IMR-90 (cell line): ENCODE measurements around the gene ANKUB1. TPM values are rescaled to one million over a fixed set of nuclear protein-coding genes. Genes with fewer than 3 reads are reported as not detected.
A peak's percentile ranks its signal among the peaks of the same experiment; 100 is the strongest.

Source experiments
- ATAC-seq: fragments of 200-7000 bp; cut with Tn5 transposase; 2 replicates; pipeline ENCODE4 v1.9.1; 2020; ENCODE audit warnings: low read depth, mild to moderate bottlenecking, moderate library complexity
- BruUV-seq: library from RNA; stranded (reverse); fragments of 400-500 nt; replicated peaks from 2 replicates; lab custom pipeline; 2021; lab: Mats Ljungman, UMichigan
- CTCF ChIA-PET: fragments of 300-600 bp; formaldehyde crosslinking; extraction: SDS; loops from one replicate; lab custom pipeline; 2021; ENCODE audit warnings: antibody characterized with exemption; lab: Yijun Ruan, JAX
- POLR2A ChIA-PET: fragments of 300-600 bp; sonication (Branson Sonifier 250); formaldehyde crosslinking; loops from one replicate; lab custom pipeline; 2022; ENCODE audit warnings: antibody characterized with exemption; ENCODE audit not compliant: unreplicated experiment; lab: Charles Lee
- DNase-seq: peaks from one replicate; pipeline ENCODE4 v3.0.0; 2013
- H2AFZ ChIP-seq: replicated peaks from 2 replicates; pipeline ENCODE3; 2013; ENCODE audit warnings: low read length, mild to moderate bottlenecking; ENCODE audit not compliant: poor library complexity
- H2AK5ac ChIP-seq: 2 replicates; pipeline ENCODE4 v1.6.1; 2013; ENCODE audit warnings: low read depth, low read length, inconsistent platforms
- H2AK9ac ChIP-seq: replicated peaks from 2 replicates; pipeline ENCODE3; 2013; ENCODE audit warnings: mild to moderate bottlenecking, low read depth, low read length, moderate library complexity; ENCODE audit not compliant: poor library complexity
- H2BK120ac ChIP-seq: 2 replicates; pipeline ENCODE4 v1.6.1; 2013; ENCODE audit warnings: low read depth, low read length, inconsistent platforms
- H2BK15ac ChIP-seq: 3 replicates; pipeline ENCODE4 v1.6.1; 2013; ENCODE audit warnings: low read depth, low read length, inconsistent platforms
- H2BK20ac ChIP-seq: 2 replicates; pipeline ENCODE4 v1.6.1; 2013; ENCODE audit warnings: low read depth, mild to moderate bottlenecking, inconsistent platforms, low read length, moderate library complexity
- H2BK5ac ChIP-seq: 2 replicates; pipeline ENCODE4 v1.6.1; 2013; ENCODE audit warnings: mild to moderate bottlenecking, low read depth, low read length, inconsistent platforms; ENCODE audit not compliant: poor library complexity, severe bottlenecking
- H3K14ac ChIP-seq: replicated peaks from 2 replicates; pipeline ENCODE4 v1.6.1; 2013; ENCODE audit warnings: low read depth, low read length, inconsistent platforms
- H3K18ac ChIP-seq: 2 replicates; pipeline ENCODE4 v1.6.1; 2013; ENCODE audit warnings: low read depth, low read length, control low read depth
- H3K23ac ChIP-seq: 2 replicates; pipeline ENCODE4 v1.6.1; 2013; ENCODE audit warnings: low read depth, low read length, inconsistent platforms
- H3K27ac ChIP-seq: 2 replicates; pipeline ENCODE4 v1.5.1; 2013; ENCODE audit warnings: mild to moderate bottlenecking, control low read depth, low read length; ENCODE audit not compliant: insufficient read depth
- H3K27me3 ChIP-seq: 2 replicates; pipeline ENCODE4 v1.6.1; 2013; ENCODE audit warnings: low read length; ENCODE audit not compliant: control insufficient read depth, insufficient read depth
- H3K36me3 ChIP-seq: 2 replicates; pipeline ENCODE4 v1.6.1; 2013; ENCODE audit warnings: low read length, mixed read lengths; ENCODE audit not compliant: control insufficient read depth, insufficient read depth
- H3K4ac ChIP-seq: 2 replicates; pipeline ENCODE4 v1.6.1; 2013; ENCODE audit warnings: low read depth, low read length, inconsistent platforms
- H3K4me1 ChIP-seq: 2 replicates; pipeline ENCODE4 v1.6.1; 2013; ENCODE audit warnings: low read length, mixed read lengths; ENCODE audit not compliant: control insufficient read depth, insufficient read depth
- H3K4me2 ChIP-seq: 2 replicates; pipeline ENCODE4 v1.6.1; 2013; ENCODE audit warnings: low read depth, mild to moderate bottlenecking, control low read depth, low read length, moderate library complexity
- H3K4me3 ChIP-seq: 2 replicates; pipeline ENCODE4 v1.5.1; 2013; ENCODE audit warnings: low read depth, mild to moderate bottlenecking, control low read depth, low read length, moderate library complexity; ENCODE audit not compliant: insufficient read depth
- H3K56ac ChIP-seq: 2 replicates; pipeline ENCODE4 v1.6.1; 2013; ENCODE audit warnings: low read length, inconsistent platforms; ENCODE audit not compliant: insufficient read depth; ENCODE audit errors: extremely low read depth
- H3K79me1 ChIP-seq, 2 experiments: 2 replicates each; pipeline ENCODE4 v1.6.1; 2013; ENCODE audit warnings: low read length in 2 of 2, inconsistent platforms in 1 of 2, low read depth in 1 of 2
- H3K9ac ChIP-seq: 2 replicates; pipeline ENCODE4 v1.6.1; 2013; ENCODE audit warnings: low read depth, low read length, control low read depth
- H3K9me1 ChIP-seq: 2 replicates; pipeline ENCODE4 v1.6.1; 2013; ENCODE audit warnings: low read length, inconsistent platforms; ENCODE audit not compliant: insufficient read depth
- H3K9me3 ChIP-seq: 2 replicates; pipeline ENCODE4 v1.6.1; 2013; ENCODE audit warnings: low read length; ENCODE audit not compliant: control insufficient read depth, insufficient read depth
- H4K20me1 ChIP-seq: 2 replicates; pipeline ENCODE4 v1.6.1; 2013; ENCODE audit warnings: low read length, inconsistent platforms; ENCODE audit not compliant: insufficient read depth
- H4K5ac ChIP-seq: 2 replicates; pipeline ENCODE4 v1.6.1; 2013; ENCODE audit warnings: mild to moderate bottlenecking, low read depth, low read length, control low read depth
- H4K8ac ChIP-seq, 2 experiments: 2 replicates each; pipeline ENCODE4 v1.6.1; 2013; ENCODE audit warnings: low read depth in 2 of 2, low read length in 2 of 2, control low read depth in 1 of 2, inconsistent platforms in 1 of 2
- H4K91ac ChIP-seq: 2 replicates; pipeline ENCODE4 v1.6.1; 2013; ENCODE audit warnings: low read depth, low read length, inconsistent platforms; ENCODE audit not compliant: insufficient read depth
- BHLHE40 ChIP-seq: fragments of 150-350 bp; IDR thresholded peaks from 2 replicates; pipeline ENCODE4 v1.6.1; 2016; ENCODE audit warnings: mild to moderate bottlenecking, low read depth, low read length
- CEBPB ChIP-seq: IDR thresholded peaks from 2 replicates; pipeline ENCODE4 v1.6.1; 2012; ENCODE audit warnings: low read depth, low read length, improper control_type of control experiment
- CHD1 ChIP-seq: IDR thresholded peaks from 2 replicates; pipeline ENCODE4 v1.6.1; 2012; ENCODE audit warnings: low read depth, low read length, improper control_type of control experiment
- CTCF ChIP-seq: conservative IDR thresholded peaks from 2 replicates; pipeline ENCODE4 v1.5.1; 2012; ENCODE audit warnings: mild to moderate bottlenecking, low read depth, low read length, improper control_type of control experiment
- FOS ChIP-seq: fragments of 150-350 bp; IDR thresholded peaks from 2 replicates; pipeline ENCODE4 v1.6.1; 2016; ENCODE audit warnings: low read depth, low read length
- MAFK ChIP-seq: IDR thresholded peaks from 2 replicates; pipeline ENCODE4 v1.6.1; 2012; ENCODE audit warnings: low read depth, low read length, improper control_type of control experiment
- MAZ ChIP-seq: IDR thresholded peaks from 2 replicates; pipeline ENCODE4 v1.6.1; 2012; ENCODE audit warnings: low read depth, mild to moderate bottlenecking, low read length, improper control_type of control experiment, moderate library complexity, borderline replicate concordance
- MXI1 ChIP-seq: IDR thresholded peaks from 2 replicates; pipeline ENCODE4 v1.6.1; 2012; ENCODE audit warnings: low read depth, mild to moderate bottlenecking, low read length, moderate library complexity, borderline replicate concordance
- NFE2L2 ChIP-seq: fragments of 150-350 bp; IDR thresholded peaks from 2 replicates; pipeline ENCODE4 v1.6.1; 2016; ENCODE audit warnings: low read depth, mild to moderate bottlenecking, low read length
- POLR2A ChIP-seq: IDR thresholded peaks from 2 replicates; pipeline ENCODE4 v1.6.1; 2012; ENCODE audit warnings: mild to moderate bottlenecking, low read depth, low read length
- RAD21 ChIP-seq: IDR thresholded peaks from 2 replicates; pipeline ENCODE4 v1.6.1; 2012; ENCODE audit warnings: low read length, improper control_type of control experiment
- RCOR1 ChIP-seq: IDR thresholded peaks from 2 replicates; pipeline ENCODE4 v1.6.1; 2012; ENCODE audit warnings: mild to moderate bottlenecking, low read length, improper control_type of control experiment; ENCODE audit not compliant: insufficient replicate concordance
- RFX5 ChIP-seq: IDR thresholded peaks from 2 replicates; pipeline ENCODE4 v1.8.0; 2012; ENCODE audit warnings: low read depth, mild to moderate bottlenecking, low read length, moderate library complexity
- SMC3 ChIP-seq: fragments of 150-350 bp; IDR thresholded peaks from 2 replicates; pipeline ENCODE4 v1.6.1; 2016; ENCODE audit warnings: low read depth, mild to moderate bottlenecking, antibody characterized with exemption, low read length, moderate library complexity
- USF2 ChIP-seq: fragments of 150-350 bp; IDR thresholded peaks from 2 replicates; pipeline ENCODE4 v1.6.1; 2017; ENCODE audit warnings: mild to moderate bottlenecking, antibody characterized with exemption, low read length, low read depth
- WGBS, 2 experiments: methylation state at CpG; one replicate each; pipeline versions ENCODE4 v1.1.5 to v1.1.7; 2013; ENCODE audit warnings: missing lambda C conversion rate in 2 of 2; ENCODE audit not compliant: insufficient read length in 1 of 2; ENCODE audit errors: extremely low coverage in 2 of 2; 5-methylcytosine and 5-hydroxymethylcytosine counted together
- dilution Hi-C: fragments of 300-500 bp; cut with HindIII; formaldehyde crosslinking; loops from one replicate; pipeline ENCODE4 v1.14.3; 2018; ENCODE audit warnings: low sequenced_read_pairs; ENCODE audit not compliant: unreplicated experiment
- in situ Hi-C: fragments of 300-500 bp; cut with MboI; formaldehyde crosslinking; loops from 3 replicates; pipeline ENCODE4 v1.14.3; 2019; ENCODE audit warnings: low sequenced_read_pairs, inconsistent platforms, mixed read lengths
- intact Hi-C: fragments of 100-400 bp; cut with micrococcal nuclease; formaldehyde crosslinking; loops from 2 replicates; pipeline ENCODE4 v1.10.0; 2022
- polyA plus RNA-seq, 3 experiments: library from polyadenylated mRNA; depleted of rRNA; stranded (reverse); fragments of >200 nt; gene quantifications; 2 replicates each; pipeline ENCODE4 v1.2.3, GENCODE V29; 2012; ENCODE audit warnings: low replicate concordance in 1 of 3
- total RNA-seq: library from RNA; depleted of rRNA; stranded (reverse); fragments of >200 nt; gene quantifications from 2 replicates; pipeline ENCODE4 v1.2.3, GENCODE V29; 2012
- TF ChIP-seq, protein P1 (sequence below): fragments of 150-350 bp; IDR thresholded peaks from 2 replicates; pipeline ENCODE4 v1.6.1; 2016; ENCODE audit warnings: low read depth, mild to moderate bottlenecking, low read length, moderate library complexity, borderline replicate concordance

The ANKUB1 gene
- total and polyA plus RNA-seq, 2 of the 4 experiments (the other 2 are of a cell fraction) = not detected

- ChIA-PET CTCF (no interaction called here), POLR2A (no interaction called here)
- Histone ChIP-seq H3K27me3 (no peaks in the 10 kb centered on the region), H2BK15ac (no peak overlapping the region), H3K9me1 (no peaks in the 10 kb centered on the region), H2AK5ac (peak overlapping the region; percentile 15; the same call in 1 of the 2 replicates), H3K56ac (no peak overlapping the region), H2BK120ac (no peak overlapping the region), H2AFZ (no peak overlapping the region), H3K9me3 (no peaks in the 10 kb centered on the region), H3K18ac (no peak overlapping the region), H4K20me1 (no peaks in the 10 kb centered on the region), H3K4me3 (no peak overlapping the region), H3K4me1 (no peaks in the 10 kb centered on the region), H3K4me2 (no peak overlapping the region), H3K14ac (no peak overlapping the region), H4K8ac (no peak overlapping the region), H4K91ac (no peak overlapping the region), H3K27ac (no peak overlapping the region), H2AK9ac (no peak overlapping the region), H3K23ac (no peak overlapping the region), H3K9ac (no peak overlapping the region), H2BK20ac (no peak overlapping the region), H2BK5ac (no peak overlapping the region), H3K79me1 (no peaks in the 10 kb centered on the region; a peak in 1 of 4 replicates), H3K36me3 (no peaks in the 10 kb centered on the region), H3K4ac (no peak overlapping the region), H4K5ac (no peak overlapping the region)
- DNase-seq = no peak
- no peak for ATAC-seq
- WGBS, 2 experiments = 97% methylated on average over 8 of the region's 13 CpGs; no CpG with 5 or more reads in 1 of the 2 experiments
- intact Hi-C loops (no loop called here), dilution Hi-C loops (no loop called here), in situ Hi-C loops (loop anchor here (5.0 to 25.0 kb wide), 3 partner anchors 203 to 753 kb away; no protein-coding TSS in a partner anchor)
- BruUV-seq = no TSS peak
- TF ChIP-seq RAD21 = no peak
- TF ChIP-seq POLR2A = no peak
- no peak for TF ChIP-seq CTCF
- no peak for TF ChIP-seq CHD1
- no peak for TF ChIP-seq RFX5
- no peak for TF ChIP-seq MXI1
- no peak for TF ChIP-seq RCOR1
- no peak for TF ChIP-seq NFE2L2
- TF ChIP-seq MAZ = no peak
- TF ChIP-seq CEBPB = no peak
- no peak for TF ChIP-seq FOS
- TF ChIP-seq USF2 = no peak
- TF ChIP-seq SMC3 = no peak
- TF ChIP-seq, protein P1, sequence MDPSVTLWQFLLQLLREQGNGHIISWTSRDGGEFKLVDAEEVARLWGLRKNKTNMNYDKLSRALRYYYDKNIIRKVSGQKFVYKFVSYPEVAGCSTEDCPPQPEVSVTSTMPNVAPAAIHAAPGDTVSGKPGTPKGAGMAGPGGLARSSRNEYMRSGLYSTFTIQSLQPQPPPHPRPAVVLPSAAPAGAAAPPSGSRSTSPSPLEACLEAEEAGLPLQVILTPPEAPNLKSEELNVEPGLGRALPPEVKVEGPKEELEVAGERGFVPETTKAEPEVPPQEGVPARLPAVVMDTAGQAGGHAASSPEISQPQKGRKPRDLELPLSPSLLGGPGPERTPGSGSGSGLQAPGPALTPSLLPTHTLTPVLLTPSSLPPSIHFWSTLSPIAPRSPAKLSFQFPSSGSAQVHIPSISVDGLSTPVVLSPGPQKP = no peak
- no peak for TF ChIP-seq BHLHE40
- TF ChIP-seq MAFK = no peak
These were observed 77.1 kb downstream of the ANKUB1 start for GRCh38 chr3:149715247-149715646.
